ENCODE results near the gene SH3YL1.

The SH3YL1 gene

GRCh38 chr2:296354-296753, 32.5 kb upstream of the SH3YL1 start:
- peaks cover 0 to 5% of the 10 kb centered on the region in 2 donors for H3K27me3 ChIP-seq
- no peak overlapping the region for H3K4me3 ChIP-seq
- TF ChIP-seq CTCF (IDR thresholded peaks at IDR 0.05) = no peak
- DNase-seq = no peak
- H3K27ac ChIP-seq = no peak overlapping the region
- H3K4me1 ChIP-seq = no peaks in the 10 kb centered on the region
- H3K36me3 ChIP-seq = no peaks in the 10 kb centered on the region
- peaks cover 0 to 4% (median 0%) of the 10 kb centered on the region in 3 donors for H3K9me3 ChIP-seq
- intact Hi-C loops (cut with DNase I; ENCODE audit: low total_unique reads) = loop anchor here (10.0 kb wide), 1 partner anchor 338 kb away; no protein-coding TSS in a partner anchor

GRCh38 chr2:295090-295489, 31.3 kb upstream of the SH3YL1 start:
- no peak for DNase-seq

GRCh38 chr2:290090-290722, 26.4 kb upstream of the SH3YL1 start:
- peak; percentile 77 to 78 for TF ChIP-seq CTCF (IDR thresholded peaks at IDR 0.05)
- DNase-seq = peak; percentile 72 to 87
- peak overlapping the region; percentile 55 to 62 for H3K4me3 ChIP-seq
- intact Hi-C loops (cut with DNase I; ENCODE audit: low total_unique reads) = loop anchor here (1.0 to 10.0 kb wide), 2 partner anchors 118 to 345 kb away; no protein-coding TSS in a partner anchor
- peaks cover 0 to 35% of the 10 kb centered on the region in 2 donors for H3K27me3 ChIP-seq
- peaks cover 0 to 43% (median 33%) of the 10 kb centered on the region in 4 donors for H3K4me1 ChIP-seq
- H3K36me3 ChIP-seq = no peaks in the 10 kb centered on the region
- H3K27ac ChIP-seq = peak overlapping the region; percentile 68 to 83
- no peaks in the 10 kb centered on the region for H3K9me3 ChIP-seq

More at GRCh38 chr2:295090-295489, 31.3 kb upstream of the SH3YL1 start:
- intact Hi-C loops (cut with DNase I; ENCODE audit: low total_unique reads) = loop anchor here (10.0 kb wide), 1 partner anchor 340 kb away; no protein-coding TSS in a partner anchor
- H3K36me3 ChIP-seq = no peaks in the 10 kb centered on the region
- no peak for TF ChIP-seq CTCF (IDR thresholded peaks at IDR 0.05)
- H3K27me3 ChIP-seq = peaks cover 0 to 5% of the 10 kb centered on the region in 2 donors
- peaks cover 0 to 4% (median 0%) of the 10 kb centered on the region in 3 donors for H3K9me3 ChIP-seq
- H3K4me3 ChIP-seq = no peak overlapping the region
- no peak overlapping the region for H3K27ac ChIP-seq
- peaks cover 0 to 2% (median under 1%) of the 10 kb centered on the region in 4 donors for H3K4me1 ChIP-seq

- Histone ChIP-seq H3K9me3 (no peaks in the 10 kb centered on the region), H3K27me3 (peaks cover 0 to 35% of the 10 kb centered on the region in 2 donors), H3K4me1 (peaks cover 0 to 50% (median 38%) of the 10 kb centered on the region in 4 donors), H3K4me3 (peak overlapping the region; percentile 55 to 62), H3K36me3 (no peaks in the 10 kb centered on the region), H3K27ac (peak overlapping the region; percentile 68 to 83)
- intact Hi-C loops (cut with DNase I; ENCODE audit: low total_unique reads) = loop anchor here (1.0 to 10.0 kb wide), 2 partner anchors 117 to 345 kb away; no protein-coding TSS in a partner anchor
- TF ChIP-seq CTCF (IDR thresholded peaks at IDR 0.05) = no peak
- DNase-seq = no peak
Observed at GRCh38 chr2:289362-290089, 25.7 kb upstream of the SH3YL1 start.

- H3K4me1 ChIP-seq = peaks cover 0 to 51% (median 38%) of the 10 kb centered on the region in 4 donors
- no peak for TF ChIP-seq CTCF (IDR thresholded peaks at IDR 0.05)
- H3K27ac ChIP-seq = peak overlapping the region; percentile 68 to 83
- intact Hi-C loops (cut with DNase I; ENCODE audit: low total_unique reads) = no loop called here
- peak in 1 of 2 donors; percentile 49 for DNase-seq
- no peaks in the 10 kb centered on the region for H3K9me3 ChIP-seq
- H3K27me3 ChIP-seq = peaks cover 0 to 35% of the 10 kb centered on the region in 2 donors
- H3K4me3 ChIP-seq = peak overlapping the region; percentile 55 to 62
- H3K36me3 ChIP-seq = peaks cover 0 to 6% (median 0%) of the 10 kb centered on the region in 3 donors
Observed at GRCh38 chr2:288758-289361, 25.0 kb upstream of the SH3YL1 start.

All from tibial artery (tissue), 4 donors.